Measurements from ENCODE around the gene METRN.
A peak's percentile ranks its signal among the peaks of the same experiment; 100 is the strongest.

The METRN gene

GRCh38 chr16:698911-699671 is 15.8 kb upstream of the METRN start:
- no peak overlapping the region for H3K27ac ChIP-seq
- CTCF ChIA-PET, result no interaction called here
- no peak for DNase-seq (ENCODE audit: low spot score)
- POLR2A ChIA-PET (ENCODE audit: low non-redundant PET), result no interaction called here
- no peak for TF ChIP-seq CTCF (conservative IDR thresholded peaks at IDR 0.05; ENCODE audit: low read depth)

GRCh38 chr16:700684-701584 is 14.0 kb upstream of the METRN start:
- TF ChIP-seq CTCF (conservative IDR thresholded peaks at IDR 0.05; ENCODE audit: low read depth), result no peak

GRCh38 chr16:702341-702740 is 12.6 kb upstream of the METRN start:
- POLR2A ChIA-PET (ENCODE audit: low non-redundant PET), result interaction anchor here (1.3 kb wide), 1 partner anchor 11 kb away, joined by 5 read pairs; no protein-coding TSS in a partner anchor

More at GRCh38 chr16:700684-701584, 14.0 kb upstream of the METRN start:
- no peak for DNase-seq (ENCODE audit: low spot score)
- ChIA-PET CTCF (interaction anchor here (0.7 to 0.9 kb wide), 2 partner anchors 9 to 14 kb away, joined by 3 read pairs; no protein-coding TSS in a partner anchor), POLR2A (ENCODE audit: low non-redundant PET) (no interaction called here)
- H3K27ac ChIP-seq, result no peak overlapping the region

GRCh38 chr16:703406-703805 is 11.5 kb upstream of the METRN start:
- no peak for DNase-seq (ENCODE audit: low spot score)
- TF ChIP-seq CTCF (conservative IDR thresholded peaks at IDR 0.05; ENCODE audit: low read depth), result no peak
- ChIA-PET POLR2A (ENCODE audit: low non-redundant PET) (interaction anchor here (0.6 to 1.3 kb wide), 2 partner anchors 10 to 109 kb away, joined by 3 to 5 read pairs; no protein-coding TSS in a partner anchor), CTCF (interaction anchor here (0.9 kb wide), 1 partner anchor 82 kb away, joined by 3 read pairs; no protein-coding TSS in a partner anchor)
- no peak overlapping the region; the same call in 1 of the 2 replicates for H3K27ac ChIP-seq

More at GRCh38 chr16:702341-702740, 12.6 kb upstream of the METRN start:
- H3K27ac ChIP-seq, result no peak overlapping the region
- TF ChIP-seq CTCF (conservative IDR thresholded peaks at IDR 0.05; ENCODE audit: low read depth), result no peak
- CTCF ChIA-PET, result no interaction called here
- no peak for DNase-seq (ENCODE audit: low spot score)

GRCh38 chr16:704047-704446 is 10.9 kb upstream of the METRN start:
- CTCF ChIA-PET, result interaction anchor here (0.5 to 0.9 kb wide), 2 partner anchors 81 to 255 kb away, joined by 3 read pairs; no protein-coding TSS in a partner anchor
- peak overlapping the region; percentile 87 for H3K27ac ChIP-seq
- POLR2A ChIA-PET (ENCODE audit: low non-redundant PET), result interaction anchor here (0.6 kb wide), 1 partner anchor 110 kb away, joined by 3 read pairs; no protein-coding TSS in a partner anchor
- DNase-seq (ENCODE audit: low spot score), result no peak
- TF ChIP-seq CTCF (conservative IDR thresholded peaks at IDR 0.05; ENCODE audit: low read depth), result no peak

Data from RWPE1 (cell line).